Psoas muscle (tissue), 8 donors: ENCODE measurements around the gene HPCAL1. TPM values are rescaled to one million over a fixed set of nuclear protein-coding genes. Genes with fewer than 3 reads are reported as not detected.

Source experiments
- ATAC-seq, 4 donors: fragments of 200-7000 bp; cut with Tn5 transposase; one replicate each; pipeline ENCODE4 v1.9.1; 2020; ENCODE audit warnings: moderate library complexity in 3 of 4, mild to moderate bottlenecking in 2 of 4
- DNase-seq, 2 donors: peaks; one replicate each; pipeline ENCODE4 v3.0.0-alpha.2; 2020
- H3K27ac ChIP-seq: fragments of 200-600 bp; one replicate; pipeline ENCODE4 v1.8.0; 2022
- H3K27me3 ChIP-seq, 3 donors: fragments of 200-600 bp in 1 of 3; one replicate each; pipeline versions ENCODE4 v1.6.1 to v1.8.0; 2013 to 2022; ENCODE audit warnings: low read length in 2 of 3, mild to moderate bottlenecking in 2 of 3, moderate library complexity in 1 of 3; ENCODE audit not compliant: insufficient read depth in 3 of 3
- H3K36me3 ChIP-seq, 2 donors: fragments of 200-600 bp in 1 of 2; one replicate each; pipeline versions ENCODE4 v1.6.1 to v1.8.0; 2013 to 2022; ENCODE audit warnings: low read depth in 1 of 2, mild to moderate bottlenecking in 1 of 2, moderate library complexity in 1 of 2; ENCODE audit not compliant: insufficient read depth in 1 of 2
- H3K4me1 ChIP-seq: fragments of 200-600 bp; one replicate; pipeline ENCODE4 v1.8.0; 2022
- H3K4me3 ChIP-seq: fragments of 200-600 bp; one replicate; pipeline ENCODE4 v1.8.0; 2022; ENCODE audit warnings: mild to moderate bottlenecking
- H3K9me3 ChIP-seq: fragments of 200-600 bp; one replicate; pipeline ENCODE4 v1.8.0; 2022
- WGBS, 3 donors: extraction: QIAGEN DNeasy Blood & Tissue Kit; methylation state at CpG; one replicate each; pipeline versions ENCODE4 v1.1.6 to v1.1.7; 2013; 5-methylcytosine and 5-hydroxymethylcytosine counted together
- intact Hi-C, 2 donors: fragments of 100-400 bp; cut with DNase I; formaldehyde crosslinking; loops; one replicate each; pipeline versions ENCODE4 v1.11.0 to v1.14.2; 2022
- polyA plus RNA-seq, 3 donors: library from polyadenylated mRNA; stranded (reverse); fragments of 200-250 nt; gene quantifications; one replicate each; pipeline ENCODE4 v1.2.3, GENCODE V29; 2013
- total RNA-seq, 4 donors: library from RNA; stranded (reverse); fragmentation: NEBNext Ultra II Directional in 2 of 4; extraction: Animal tissue kit (Norgen Biotek cat#: 25700) in 2 of 4; gene quantifications; one replicate each; pipeline versions ENCODE4 v1.2.1 to v1.2.4, GENCODE V29; 2021 to 2023
- TF ChIP-seq, protein P1 (sequence below): fragments of 200-600 bp; IDR thresholded peaks from one replicate; pipeline ENCODE4 v1.8.0; 2022; ENCODE audit warnings: antibody characterized with exemption
- donor health status: healthy with polysubstance abuse.
- donor health status: DM: no; HTN: no; CAD: no; lungs with moderate emphysema.
- donor health status: Bipolar disorder and iron deficiency.
- donor health status: healthy.
- donor health status: DM: yes; HTN: yes; CAD: no.
- donor health status: DM: no; HTN: no; CAD: no.
- donor health status: DM: no; HTN: no; CAD: no.
- donor health status: DM: yes; HTN: yes; CAD: no.

HPCAL1 gene
- total and polyA plus RNA-seq, 7 donors, result 16.1 to 182 (median 33.4) TPM

DNA sequence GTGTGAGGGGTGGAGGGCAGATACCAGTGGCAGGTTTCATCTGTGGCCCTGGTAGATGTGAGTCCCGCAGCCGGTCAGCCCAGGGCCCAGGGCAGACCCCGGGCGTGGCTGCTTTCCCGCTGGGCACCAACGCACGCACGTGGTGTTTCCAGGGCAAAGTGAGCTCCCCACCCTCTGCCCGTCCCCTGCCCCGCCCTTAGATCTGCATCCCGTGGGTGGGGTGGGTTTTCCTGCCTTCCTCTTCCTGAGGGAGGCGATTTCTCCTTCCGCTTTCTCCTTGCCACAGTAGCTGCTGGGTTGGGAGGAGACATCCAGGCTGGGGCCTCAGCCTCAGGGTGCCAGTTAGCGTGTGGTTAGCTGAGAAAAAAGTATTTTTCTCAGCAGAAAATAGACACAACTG lies 95.8 kb downstream of the HPCAL1 start:
- H3K4me1 ChIP-seq, result no peaks in the 10 kb centered on the region
- DNase-seq, result no peak
- H3K27ac ChIP-seq, result no peak overlapping the region
- no peaks in the 10 kb centered on the region for H3K36me3 ChIP-seq
- intact Hi-C loops, result no loop called here
- no peaks in the 10 kb centered on the region for H3K9me3 ChIP-seq
- no peak for ATAC-seq
- no peak overlapping the region for H3K4me3 ChIP-seq
- 60 to 72% (median 72%) methylated on average over 14 of the region's 14 CpGs for WGBS, 3 donors
- TF ChIP-seq, protein P1, sequence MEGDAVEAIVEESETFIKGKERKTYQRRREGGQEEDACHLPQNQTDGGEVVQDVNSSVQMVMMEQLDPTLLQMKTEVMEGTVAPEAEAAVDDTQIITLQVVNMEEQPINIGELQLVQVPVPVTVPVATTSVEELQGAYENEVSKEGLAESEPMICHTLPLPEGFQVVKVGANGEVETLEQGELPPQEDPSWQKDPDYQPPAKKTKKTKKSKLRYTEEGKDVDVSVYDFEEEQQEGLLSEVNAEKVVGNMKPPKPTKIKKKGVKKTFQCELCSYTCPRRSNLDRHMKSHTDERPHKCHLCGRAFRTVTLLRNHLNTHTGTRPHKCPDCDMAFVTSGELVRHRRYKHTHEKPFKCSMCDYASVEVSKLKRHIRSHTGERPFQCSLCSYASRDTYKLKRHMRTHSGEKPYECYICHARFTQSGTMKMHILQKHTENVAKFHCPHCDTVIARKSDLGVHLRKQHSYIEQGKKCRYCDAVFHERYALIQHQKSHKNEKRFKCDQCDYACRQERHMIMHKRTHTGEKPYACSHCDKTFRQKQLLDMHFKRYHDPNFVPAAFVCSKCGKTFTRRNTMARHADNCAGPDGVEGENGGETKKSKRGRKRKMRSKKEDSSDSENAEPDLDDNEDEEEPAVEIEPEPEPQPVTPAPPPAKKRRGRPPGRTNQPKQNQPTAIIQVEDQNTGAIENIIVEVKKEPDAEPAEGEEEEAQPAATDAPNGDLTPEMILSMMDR, result no peak
- no peaks in the 10 kb centered on the region for H3K27me3 ChIP-seq

DNA sequence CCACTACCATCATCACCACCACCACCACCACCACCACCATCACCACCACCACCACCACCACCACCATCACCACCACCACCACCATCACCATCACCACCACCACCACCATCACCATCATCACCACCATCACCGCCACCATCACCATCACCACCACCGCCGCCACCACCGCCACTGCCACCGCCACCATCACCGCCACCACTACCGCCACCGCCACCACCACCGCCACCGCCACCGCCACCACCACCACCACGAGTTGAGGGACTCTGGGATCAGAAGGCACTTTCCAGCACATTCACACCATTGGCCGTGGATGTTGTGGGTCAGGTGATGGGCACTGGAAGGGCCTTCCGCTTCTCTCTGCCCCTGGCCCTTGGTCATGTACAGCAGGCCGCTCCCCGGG lies 96.7 kb downstream of the HPCAL1 start:
- 87 to 96% (median 87%) methylated on average over 7 to 15 of the region's 16 CpGs for WGBS, 3 donors
- no peaks in the 10 kb centered on the region for H3K27me3 ChIP-seq
- peaks cover 5% of the 10 kb centered on the region for H3K4me1 ChIP-seq
- ATAC-seq (no peak), DNase-seq (no peak)
- no peak overlapping the region for H3K27ac ChIP-seq
- H3K9me3 ChIP-seq, result no peaks in the 10 kb centered on the region
- intact Hi-C loops, result no loop called here
- no peak overlapping the region for H3K4me3 ChIP-seq
- no peaks in the 10 kb centered on the region for H3K36me3 ChIP-seq
- TF ChIP-seq, protein P1, result no peak

DNA sequence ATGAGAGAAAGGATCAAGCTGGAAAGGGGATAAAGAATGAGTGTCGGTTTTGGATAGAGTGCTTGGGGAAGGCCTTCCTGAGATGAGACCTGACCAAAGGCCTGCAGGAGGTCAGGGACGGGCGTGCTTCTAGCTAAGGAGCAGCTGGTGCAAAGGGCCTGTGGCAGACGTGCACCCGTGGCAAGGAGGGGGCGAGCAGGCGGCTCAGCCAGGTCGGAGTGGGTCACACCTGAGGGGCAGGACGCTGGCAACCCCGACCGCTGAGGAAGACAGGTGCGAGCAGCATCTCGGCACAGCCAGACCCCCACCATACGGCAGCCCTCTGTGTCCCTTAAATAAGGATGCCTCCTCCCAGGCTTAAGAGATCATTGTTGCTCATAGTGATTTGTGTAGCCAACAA lies 97.3 kb downstream of the HPCAL1 start:
- H3K4me1 ChIP-seq, result peaks cover 12% of the 10 kb centered on the region
- DNase-seq (no peak), ATAC-seq (no peak)
- no peaks in the 10 kb centered on the region for H3K36me3 ChIP-seq
- WGBS, 3 donors, result 88 to 91% (median 90%) methylated on average over 14 of the region's 14 CpGs
- no peaks in the 10 kb centered on the region for H3K27me3 ChIP-seq
- H3K4me3 ChIP-seq, result no peak overlapping the region
- no peaks in the 10 kb centered on the region for H3K9me3 ChIP-seq
- no peak overlapping the region for H3K27ac ChIP-seq
- intact Hi-C loops, result loop anchor here in 1 of 2 donors (5.0 kb wide), 1 partner anchor 98 kb away; the partner anchor contains the start of gene HPCAL1
- TF ChIP-seq, protein P1, result no peak

DNA sequence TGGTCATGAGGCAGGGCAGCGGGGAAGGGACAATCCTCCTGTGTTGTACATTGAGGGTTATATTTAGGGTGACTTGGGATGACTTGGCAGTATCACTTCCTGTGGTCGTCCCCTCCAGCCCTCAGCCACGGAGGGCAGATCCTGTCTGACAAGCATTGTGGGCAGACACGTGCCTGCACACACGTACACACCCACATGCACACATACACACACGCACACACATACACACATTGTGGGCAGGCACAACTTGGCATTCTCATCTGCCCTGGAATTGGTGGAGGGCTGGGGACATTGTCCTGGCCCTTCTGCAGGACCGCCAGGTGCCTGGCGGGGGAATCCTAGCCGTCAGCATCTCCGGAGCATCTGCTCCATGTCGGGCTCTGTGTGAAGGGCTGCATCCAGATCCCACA lies 97.9 kb downstream of the HPCAL1 start:
- no peaks in the 10 kb centered on the region for H3K9me3 ChIP-seq
- TF ChIP-seq, protein P1, result no peak
- peak overlapping the region; percentile 32 for H3K27ac ChIP-seq
- no peak overlapping the region for H3K4me3 ChIP-seq
- intact Hi-C loops, result loop anchor here in 1 of 2 donors (5.0 kb wide), 1 partner anchor 98 kb away; the partner anchor contains the start of gene HPCAL1
- 74 to 84% (median 78%) methylated on average over 11 of the region's 11 CpGs for WGBS, 3 donors
- H3K27me3 ChIP-seq, result no peaks in the 10 kb centered on the region
- DNase-seq, result no peak
- ATAC-seq, result no peak
- H3K4me1 ChIP-seq, result peaks cover 17% of the 10 kb centered on the region
- no peaks in the 10 kb centered on the region for H3K36me3 ChIP-seq
